ENCODE data around the gene OR4K1.

- no peak for TF ChIP-seq ZBTB7A (IDR thresholded peaks at IDR 0.05; ENCODE audit: low read depth)
- no peak for TF ChIP-seq MAX (IDR thresholded peaks at IDR 0.05)
- no peak for TF ChIP-seq CEBPB (IDR thresholded peaks at IDR 0.05)
- TF ChIP-seq EP300 (IDR thresholded peaks at IDR 0.05; ENCODE audit: borderline replicate concordance): no peak
- no peak for TF ChIP-seq TCF12 (IDR thresholded peaks at IDR 0.05; ENCODE audit: low read depth)
- no peak for TF ChIP-seq REST (IDR thresholded peaks at IDR 0.05; ENCODE audit: low read depth)
These were observed 44.1 kb downstream of the OR4K1 start for GRCh38 chr14:19974844-19975243.
